ENCODE measurements around the gene CEACAM8.

DNA sequence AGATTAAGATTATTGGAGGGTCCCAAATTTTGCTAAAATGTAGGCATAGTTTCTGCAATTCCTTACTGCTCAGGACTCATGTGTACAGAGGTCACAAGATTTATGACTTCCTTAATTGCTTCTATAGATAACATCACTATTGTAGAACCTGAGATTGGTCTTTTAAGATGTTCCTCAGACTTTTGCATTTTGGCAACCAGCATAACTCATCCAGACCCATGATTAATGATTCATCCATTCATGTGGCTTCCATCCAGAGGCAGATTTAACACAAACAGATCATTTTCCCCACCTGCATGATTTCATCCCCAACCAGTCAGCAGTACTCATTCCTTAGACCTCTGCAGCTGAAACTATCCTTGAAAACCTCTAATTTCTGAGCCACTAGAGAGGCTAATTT, 34.5 kb upstream of the CEACAM8 start:
- TF ChIP-seq POLR2AphosphoS5 (IDR thresholded peaks at IDR 0.05) (no peak), POLR2A (IDR thresholded peaks at IDR 0.05) (no peak), CTCF (IDR thresholded peaks at IDR 0.05 in 8 of 11, conservative IDR thresholded peaks at IDR 0.05 in 3 of 11) (no peak)

All from spleen (tissue), 7 donors.